Measurements from ENCODE around the gene LARGE1.

DNA sequence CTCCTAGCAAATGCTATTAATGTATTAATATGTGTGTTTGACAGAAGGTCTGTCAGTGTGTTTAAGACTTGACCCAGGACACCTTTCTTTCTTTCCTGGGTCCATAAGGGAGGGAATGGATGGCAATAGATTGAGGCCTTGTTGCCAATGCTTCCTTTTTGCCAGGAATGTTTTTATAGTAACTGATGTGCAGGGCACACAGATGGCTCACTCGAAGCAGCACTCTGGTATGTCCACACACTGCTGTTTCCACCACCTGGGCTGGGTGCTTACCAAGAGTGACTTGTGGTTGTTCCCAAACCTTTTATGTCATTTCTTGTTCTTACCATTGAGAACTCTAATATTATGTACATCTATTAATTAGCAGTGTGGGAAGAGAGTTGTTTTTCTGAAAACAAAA is 465.2 kb downstream of the LARGE1 start:
- TF ChIP-seq EZH2 (IDR thresholded peaks at IDR 0.05; ENCODE audit: insufficient read depth, poor library complexity, severe bottlenecking) = no peak
- TF ChIP-seq EZH2phosphoT487 (IDR thresholded peaks at IDR 0.05; ENCODE audit: insufficient read depth, low read depth) = no peak

All from GM23248 (cell line).